GM06990 (cell line): Measurements from ENCODE around the gene OTOS.

Experiments
- DNase-seq: peaks from one replicate; pipeline ENCODE4 v3.0.0-alpha.2; 2011; ENCODE audit not compliant: insufficient read length; ENCODE audit errors: extremely low read depth
- H3K27me3 ChIP-seq: replicated peaks from 2 replicates; pipeline ENCODE4 v1.6.0; 2011; ENCODE audit warnings: low read length; ENCODE audit not compliant: control insufficient read depth, insufficient read depth
- H3K36me3 ChIP-seq: 2 replicates; pipeline ENCODE4 v1.5.1; 2011; ENCODE audit warnings: low read length; ENCODE audit not compliant: control insufficient read depth, insufficient read depth
- H3K4me3 ChIP-seq: replicated peaks from 2 replicates; pipeline ENCODE4 v1.5.1; 2011; ENCODE audit warnings: low read depth, mild to moderate bottlenecking, control low read depth, low read length
- TF ChIP-seq, protein P1 (sequence below): IDR thresholded peaks from 2 replicates; pipeline ENCODE4 v1.5.1; 2011; ENCODE audit warnings: low read length, control low read depth, mild to moderate bottlenecking, inconsistent platforms; ENCODE audit not compliant: insufficient read depth, poor library complexity, severe bottlenecking

Gene OTOS

DNA sequence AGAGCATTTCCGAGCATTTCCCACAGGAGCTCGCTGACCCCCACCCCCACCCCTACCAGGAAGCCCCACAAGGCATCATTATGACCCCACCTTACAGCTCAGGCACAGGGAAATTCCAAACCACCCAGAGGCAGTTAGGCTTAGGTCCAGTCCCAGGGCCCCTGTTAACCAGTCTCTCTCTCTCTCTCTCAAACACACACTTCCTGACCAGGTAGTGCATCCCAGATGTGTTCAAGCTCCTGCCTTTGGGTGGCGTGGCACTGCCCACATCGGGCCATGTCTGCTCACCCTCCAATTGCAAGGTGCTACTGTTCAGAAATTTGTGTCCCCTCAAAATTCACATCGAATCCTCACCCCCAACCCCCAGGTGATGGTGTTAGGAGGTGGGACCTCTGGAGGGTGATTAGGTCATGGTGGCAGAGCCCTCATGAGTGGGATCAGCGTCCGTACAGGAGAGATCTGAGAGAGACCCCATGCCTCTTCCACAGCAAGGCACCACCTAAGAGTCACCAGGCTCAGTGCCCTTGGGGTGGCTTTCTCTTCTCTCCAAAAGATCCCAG is 13.2 kb downstream of the OTOS start:
- no peak for DNase-seq
- TF ChIP-seq, protein P1, sequence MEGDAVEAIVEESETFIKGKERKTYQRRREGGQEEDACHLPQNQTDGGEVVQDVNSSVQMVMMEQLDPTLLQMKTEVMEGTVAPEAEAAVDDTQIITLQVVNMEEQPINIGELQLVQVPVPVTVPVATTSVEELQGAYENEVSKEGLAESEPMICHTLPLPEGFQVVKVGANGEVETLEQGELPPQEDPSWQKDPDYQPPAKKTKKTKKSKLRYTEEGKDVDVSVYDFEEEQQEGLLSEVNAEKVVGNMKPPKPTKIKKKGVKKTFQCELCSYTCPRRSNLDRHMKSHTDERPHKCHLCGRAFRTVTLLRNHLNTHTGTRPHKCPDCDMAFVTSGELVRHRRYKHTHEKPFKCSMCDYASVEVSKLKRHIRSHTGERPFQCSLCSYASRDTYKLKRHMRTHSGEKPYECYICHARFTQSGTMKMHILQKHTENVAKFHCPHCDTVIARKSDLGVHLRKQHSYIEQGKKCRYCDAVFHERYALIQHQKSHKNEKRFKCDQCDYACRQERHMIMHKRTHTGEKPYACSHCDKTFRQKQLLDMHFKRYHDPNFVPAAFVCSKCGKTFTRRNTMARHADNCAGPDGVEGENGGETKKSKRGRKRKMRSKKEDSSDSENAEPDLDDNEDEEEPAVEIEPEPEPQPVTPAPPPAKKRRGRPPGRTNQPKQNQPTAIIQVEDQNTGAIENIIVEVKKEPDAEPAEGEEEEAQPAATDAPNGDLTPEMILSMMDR: no peak
- Histone ChIP-seq H3K4me3 (no peak overlapping the region), H3K36me3 (peaks cover 25% of the 10 kb centered on the region), H3K27me3 (no peaks in the 10 kb centered on the region)

DNA sequence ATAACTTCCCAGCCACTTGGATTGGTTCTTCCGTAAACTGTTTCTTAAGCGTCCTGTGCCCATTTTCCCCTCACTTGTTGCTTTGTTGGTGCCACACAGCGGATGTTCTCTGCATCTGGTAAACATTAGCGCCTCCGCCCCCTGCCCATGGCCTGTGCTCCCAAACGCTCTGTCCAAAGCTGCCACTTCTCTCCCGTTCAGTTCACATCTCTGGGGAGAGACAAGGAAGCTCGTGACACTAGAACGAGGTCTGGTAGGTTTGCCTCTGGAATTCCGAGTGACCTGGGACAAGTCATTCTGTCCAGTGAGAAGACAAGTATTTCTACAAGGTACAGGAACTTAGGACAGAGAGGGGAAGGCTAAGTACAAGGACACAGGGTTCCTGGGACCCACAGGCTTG is 13.7 kb downstream of the OTOS start:
- no peaks in the 10 kb centered on the region for H3K27me3 ChIP-seq
- DNase-seq: no peak

DNA sequence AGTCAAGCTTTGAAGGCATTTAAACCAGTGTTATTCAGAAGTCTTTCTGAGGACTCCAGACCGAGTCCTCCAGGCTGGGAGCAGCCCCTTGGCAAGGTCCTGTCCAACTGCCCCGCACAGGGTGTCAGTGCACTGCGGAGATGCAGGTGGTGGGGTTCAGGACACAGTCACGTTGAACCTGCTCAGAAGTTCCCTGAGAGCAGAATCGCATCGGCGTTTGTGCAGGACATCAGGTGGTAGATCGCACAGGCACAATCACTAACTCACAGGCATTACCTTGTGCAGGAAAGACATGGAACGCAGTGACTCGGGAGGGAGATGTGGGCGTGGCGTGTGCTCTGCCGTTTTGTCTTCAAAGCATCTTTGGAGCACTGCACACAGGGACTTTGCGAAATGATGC is 14.7 kb downstream of the OTOS start:
- DNase-seq: no peak
- peaks cover 17% of the 10 kb centered on the region for H3K36me3 ChIP-seq
- no peaks in the 10 kb centered on the region for H3K27me3 ChIP-seq
- TF ChIP-seq, protein P1: no peak
- no peak overlapping the region for H3K4me3 ChIP-seq

More for the DNA sequence above, 13.7 kb downstream of the OTOS start:
- H3K36me3 ChIP-seq: peaks cover 21% of the 10 kb centered on the region
- no peak overlapping the region for H3K4me3 ChIP-seq
- TF ChIP-seq, protein P1: no peak

DNA sequence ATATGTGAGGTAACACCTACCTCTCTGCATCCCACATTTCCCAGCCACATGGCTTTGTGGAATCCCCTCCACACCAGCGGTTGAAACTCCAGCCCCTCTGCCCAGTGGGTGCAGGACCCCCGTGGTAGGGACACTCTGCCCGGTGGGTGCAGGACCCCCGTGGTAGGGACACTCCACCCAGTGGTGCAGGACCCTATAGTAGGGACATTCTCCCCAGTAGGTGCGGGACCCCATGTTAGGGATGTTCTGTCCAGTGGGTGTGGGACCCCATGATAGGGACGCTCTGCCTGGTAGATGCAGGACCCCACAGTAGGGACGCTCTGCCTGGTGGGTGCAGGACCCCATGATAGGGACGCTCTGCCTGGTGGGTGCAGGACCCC is 15.8 kb downstream of the OTOS start:
- H3K4me3 ChIP-seq: no peak overlapping the region
- no peaks in the 10 kb centered on the region for H3K27me3 ChIP-seq
- DNase-seq: no peak
- peaks cover 10% of the 10 kb centered on the region for H3K36me3 ChIP-seq
- TF ChIP-seq, protein P1: no peak

DNA sequence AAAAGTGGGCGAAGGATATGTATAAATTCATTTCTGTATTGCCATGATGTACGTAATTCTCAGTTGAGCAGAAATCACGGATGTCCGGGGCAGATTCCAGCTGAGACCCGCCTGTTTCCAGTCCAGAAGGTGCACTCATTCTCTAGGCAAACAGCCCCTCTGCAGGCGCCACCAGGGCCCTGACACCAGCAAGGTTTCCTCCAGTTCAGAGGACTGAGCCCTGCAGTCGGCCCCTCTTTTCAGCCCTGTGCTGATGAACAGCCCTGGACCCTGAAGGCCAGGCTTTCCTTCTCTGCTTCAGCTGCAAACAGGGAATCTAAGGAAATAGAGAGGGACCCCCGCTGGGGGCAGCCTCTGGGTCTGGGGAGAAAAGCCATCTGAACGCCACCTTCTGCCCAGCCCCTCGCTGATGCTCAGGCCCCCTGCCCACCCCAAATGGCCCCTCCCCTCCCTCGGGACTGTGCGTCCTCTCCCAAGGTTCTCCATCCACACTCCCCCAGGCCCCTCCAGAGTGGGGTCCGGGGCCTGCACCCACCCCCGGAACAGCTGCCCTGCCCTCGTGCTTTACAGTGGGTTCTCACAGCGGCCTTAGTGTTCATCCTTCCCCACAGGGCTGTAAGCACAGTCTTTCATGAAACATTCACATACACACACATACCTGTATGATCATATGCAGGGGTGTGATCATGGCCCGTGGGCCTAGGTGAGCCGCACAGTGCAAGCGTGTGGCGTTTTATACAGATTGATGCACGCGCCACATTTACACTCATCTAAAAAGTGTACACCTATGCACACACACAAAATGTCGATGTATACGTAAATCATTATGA is 16.4 kb downstream of the OTOS start:
- Histone ChIP-seq H3K4me3 (no peak overlapping the region), H3K36me3 (peaks cover 7% of the 10 kb centered on the region), H3K27me3 (no peaks in the 10 kb centered on the region)
- no peak for DNase-seq
- TF ChIP-seq, protein P1: no peak
